DMS79 (cell line): ENCODE data around the gene GBP1.
"Not testable (repeated sequence)": the region's sequence is repeated elsewhere in the genome, so short reads cannot be mapped to it uniquely, and the experiment has no call there.

Source experiments
- DNase-seq: peaks from one replicate; lab custom pipeline; 2025; lab: John Stamatoyannopoulos, UW

The GBP1 gene

GRCh38 chr1:89051955-89052312, 13.1 kb downstream of the GBP1 start:
- DNase-seq, result no peak

GRCh38 chr1:89051300-89051954, 13.6 kb downstream of the GBP1 start:
- DNase-seq, result no peak

DNA sequence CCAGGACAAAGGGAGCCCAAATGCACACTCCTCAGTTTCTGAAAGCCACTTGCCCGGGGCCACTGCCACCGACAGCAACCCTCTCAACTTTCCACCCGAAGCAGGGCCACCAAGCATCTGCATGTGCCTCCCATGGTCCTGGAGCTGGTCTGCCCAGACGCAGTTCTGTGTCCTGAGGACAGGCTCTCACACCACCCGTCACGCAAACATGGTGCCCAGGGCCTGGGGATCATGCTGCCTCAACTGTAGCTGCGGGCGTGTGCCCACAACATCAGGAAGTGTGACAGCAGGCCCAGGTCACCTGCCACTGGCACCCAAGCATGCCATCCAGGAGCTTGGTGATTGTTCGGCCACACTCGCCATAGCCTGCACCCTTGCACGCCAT, 14.4 kb downstream of the GBP1 start:
- DNase-seq, result no peak

- DNase-seq, result peak; percentile 47
Observed at GRCh38 chr1:89049901-89050648, 14.9 kb downstream of the GBP1 start.

- DNase-seq, result not testable (repeated sequence)
Observed at GRCh38 chr1:89049187-89049586, 15.8 kb downstream of the GBP1 start.

- DNase-seq, result no peak
Observed at GRCh38 chr1:89047734-89048133, 17.3 kb downstream of the GBP1 start.

DNA sequence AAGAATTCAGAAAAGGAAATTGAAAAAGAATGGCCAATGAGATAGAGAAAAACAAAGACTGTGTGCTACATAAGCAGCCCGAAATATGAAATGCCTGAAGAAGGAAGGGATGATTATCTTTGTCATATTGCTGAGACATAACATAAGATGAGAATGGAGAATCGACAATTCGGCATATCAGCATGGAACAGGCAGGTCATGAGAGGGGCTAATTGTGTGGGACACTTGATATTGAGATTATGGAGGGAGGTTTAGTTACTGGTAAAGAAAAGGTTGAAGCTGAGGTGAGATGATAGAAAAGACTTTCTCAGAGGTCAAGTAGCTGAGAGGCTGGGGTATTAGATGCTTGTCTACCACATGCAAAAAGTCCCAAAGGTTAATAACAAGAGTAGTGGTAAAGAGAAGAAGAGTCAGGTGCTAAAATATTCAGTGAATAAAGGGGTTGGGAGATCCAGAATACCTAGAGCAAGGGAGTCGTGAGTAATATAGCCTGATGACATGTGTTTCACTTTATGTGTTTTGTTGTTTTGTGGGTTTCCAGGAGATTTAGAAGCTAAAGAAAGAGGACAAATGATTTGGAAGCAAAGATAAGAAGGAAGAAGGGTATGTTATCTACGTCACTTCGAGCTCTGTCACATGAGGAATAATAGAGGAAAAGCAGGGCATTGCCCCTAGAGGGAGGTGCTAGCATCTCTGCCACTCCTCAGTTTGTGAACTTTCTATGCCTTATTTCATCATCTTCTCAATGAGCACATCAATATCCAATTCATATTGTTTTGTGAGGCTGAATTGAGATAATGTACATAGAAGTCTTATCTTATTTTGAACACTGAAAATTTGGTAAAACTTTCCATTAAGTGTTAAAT, 18.5 kb downstream of the GBP1 start:
- not testable (repeated sequence) for DNase-seq

DNA sequence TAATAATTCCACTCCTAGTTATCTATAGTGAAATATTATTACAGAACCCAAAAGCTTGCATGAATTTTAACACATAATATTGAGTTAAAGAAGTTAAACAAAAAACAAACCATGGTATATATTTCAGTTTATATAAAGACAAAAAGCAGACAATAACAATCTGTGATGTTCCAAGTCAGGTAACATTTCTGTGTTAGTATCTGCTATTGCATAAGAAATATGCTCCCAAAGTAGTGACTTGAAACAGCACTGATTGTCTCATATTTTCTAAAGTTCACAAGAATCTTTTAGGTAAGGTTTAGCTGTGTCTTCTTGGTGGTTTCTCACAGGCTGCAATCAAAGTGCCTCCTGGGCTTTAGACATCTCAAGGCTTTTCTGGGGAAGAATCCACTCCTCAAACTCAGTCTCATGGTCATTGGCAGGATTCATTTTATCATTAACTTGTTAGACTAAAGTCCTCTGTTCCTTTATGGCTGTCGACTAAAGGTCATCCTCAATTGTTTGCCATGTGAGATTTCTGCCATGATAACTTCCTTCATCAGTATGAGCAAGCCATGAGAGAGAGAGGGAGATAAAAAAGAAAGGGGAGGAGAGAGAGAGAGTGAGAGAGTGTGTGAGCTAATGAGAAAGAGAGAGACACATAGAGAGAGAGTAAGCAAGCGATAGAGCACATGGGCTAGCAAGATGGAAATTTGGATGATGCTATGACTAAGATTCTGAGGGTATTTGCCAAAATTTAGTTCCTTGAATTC, 19.9 kb downstream of the GBP1 start:
- DNase-seq, result no peak

- DNase-seq, result no peak
Observed at GRCh38 chr1:89043940-89044339, 21.1 kb downstream of the GBP1 start.

- no peak for DNase-seq
Observed at GRCh38 chr1:89042491-89042890, 22.5 kb downstream of the GBP1 start.

DNA sequence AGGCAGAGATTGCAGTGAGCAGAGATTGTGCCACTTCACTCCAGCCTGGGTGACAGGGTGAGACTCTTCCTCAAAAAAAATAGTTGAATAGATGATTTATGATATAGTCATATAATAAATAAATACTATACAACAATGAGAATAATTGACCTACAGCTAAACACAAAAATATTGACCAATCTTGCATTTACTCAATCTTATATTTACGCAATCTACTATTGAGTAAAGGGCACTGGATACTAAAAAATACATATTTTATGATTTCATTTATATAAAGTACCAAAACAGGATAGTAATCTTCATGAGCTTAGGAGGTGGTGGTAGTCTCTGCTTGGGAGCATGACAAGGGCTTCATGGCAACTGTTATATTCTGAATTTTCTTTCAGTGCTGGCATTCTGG, 23.3 kb downstream of the GBP1 start:
- DNase-seq, result no peak

DNA sequence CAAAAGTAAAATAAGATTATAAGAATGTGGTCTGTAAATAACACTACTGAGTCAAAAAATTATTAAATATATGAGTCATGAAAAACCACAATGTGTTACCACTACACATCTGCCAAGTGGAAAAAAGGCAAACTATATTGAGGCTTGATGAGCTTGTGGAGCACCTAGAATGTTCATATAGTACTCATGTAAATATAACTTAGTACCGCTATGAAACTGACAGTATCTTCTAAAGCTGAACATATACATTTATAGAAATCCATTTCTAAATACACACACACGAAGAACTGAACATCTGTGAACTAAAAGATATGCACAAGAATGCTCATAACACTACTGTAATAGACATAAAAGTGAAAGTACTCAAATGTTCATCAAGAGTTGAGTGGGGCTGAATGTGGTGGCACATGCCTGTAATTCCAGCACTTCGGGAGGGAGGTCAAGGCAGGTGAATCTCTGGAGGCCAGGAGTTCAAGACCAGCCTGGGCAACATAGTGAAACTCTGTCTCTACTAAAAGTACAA, 23.8 kb downstream of the GBP1 start:
- DNase-seq, result no peak

GRCh38 chr1:89040315-89040626, 24.7 kb downstream of the GBP1 start:
- DNase-seq, result no peak

- no peak for DNase-seq
Observed at GRCh38 chr1:89037186-89037585, 27.8 kb downstream of the GBP1 start.

GRCh38 chr1:89035080-89035479, 29.9 kb downstream of the GBP1 start:
- DNase-seq, result no peak

GRCh38 chr1:89034004-89034403, 31.0 kb downstream of the GBP1 start:
- not testable (repeated sequence) for DNase-seq

- not testable (repeated sequence) for DNase-seq
Observed at GRCh38 chr1:89029051-89029450, 36.0 kb downstream of the GBP1 start.

- no peak for DNase-seq
Observed at GRCh38 chr1:89025928-89026327, 39.1 kb downstream of the GBP1 start.

DNA sequence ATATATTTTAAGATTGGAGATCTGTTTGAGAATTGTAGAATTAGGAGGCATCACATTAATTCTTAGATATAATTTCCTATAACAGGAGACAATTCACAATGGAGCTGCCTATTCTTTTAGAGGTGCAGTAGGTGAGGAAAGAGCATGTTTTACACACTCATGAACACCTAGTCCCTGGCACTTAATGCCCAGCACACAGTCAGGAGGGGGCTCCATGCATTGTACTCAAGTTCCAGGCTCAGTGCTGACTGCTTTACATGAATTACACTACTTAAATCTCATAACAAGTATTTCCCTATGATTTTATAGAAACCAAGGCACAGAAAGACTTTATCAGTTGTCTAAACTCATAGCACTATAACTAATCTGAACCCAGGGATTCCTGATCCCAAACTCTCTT, 42.0 kb downstream of the GBP1 start:
- DNase-seq, result no peak

DNA sequence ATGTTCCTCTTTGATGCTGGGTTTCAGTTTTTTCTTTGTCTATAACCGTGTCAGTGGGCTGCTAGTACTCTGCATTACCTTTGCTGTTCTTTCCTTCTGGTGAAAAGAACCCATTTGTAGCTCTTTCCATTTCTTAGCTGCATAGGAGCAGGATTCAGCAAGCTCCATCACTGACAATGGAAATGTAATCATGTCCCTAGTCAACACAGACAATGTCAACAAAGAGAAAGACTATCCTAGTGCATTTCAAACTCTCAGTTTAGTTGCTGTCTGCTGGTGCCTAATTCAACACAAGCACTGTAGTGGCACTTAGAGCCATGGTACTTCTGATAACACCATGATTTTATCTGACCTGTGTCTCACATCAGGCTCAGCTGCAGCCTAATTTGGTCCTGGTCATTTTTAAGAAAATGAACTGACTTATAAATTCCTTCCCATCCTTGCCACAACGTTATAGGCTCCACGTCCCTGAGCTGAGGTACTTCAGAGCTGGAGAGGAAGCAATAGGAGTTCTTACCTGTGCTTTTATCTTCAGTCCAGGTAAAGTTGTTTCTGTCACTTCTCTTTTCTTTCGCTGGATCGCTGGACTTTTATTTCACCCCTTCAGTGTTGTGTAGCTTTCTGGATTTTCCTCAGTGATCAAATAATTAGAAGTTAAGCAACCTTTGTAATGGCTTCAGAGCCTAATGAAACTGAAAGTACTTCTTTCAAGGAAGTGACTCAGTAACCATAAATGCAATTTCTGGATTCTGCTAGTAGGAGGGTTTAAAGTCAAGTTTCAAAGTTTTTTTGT, 42.6 kb downstream of the GBP1 start, which contains the start of gene GBP3:
Gene GBP3, minus strand, starts transcription at position 700 of the 793 bp plus-strand sequence. CDS start 2,145 bp downstream, outside the sequence.
- DNase-seq, result peak; percentile 4

DNA sequence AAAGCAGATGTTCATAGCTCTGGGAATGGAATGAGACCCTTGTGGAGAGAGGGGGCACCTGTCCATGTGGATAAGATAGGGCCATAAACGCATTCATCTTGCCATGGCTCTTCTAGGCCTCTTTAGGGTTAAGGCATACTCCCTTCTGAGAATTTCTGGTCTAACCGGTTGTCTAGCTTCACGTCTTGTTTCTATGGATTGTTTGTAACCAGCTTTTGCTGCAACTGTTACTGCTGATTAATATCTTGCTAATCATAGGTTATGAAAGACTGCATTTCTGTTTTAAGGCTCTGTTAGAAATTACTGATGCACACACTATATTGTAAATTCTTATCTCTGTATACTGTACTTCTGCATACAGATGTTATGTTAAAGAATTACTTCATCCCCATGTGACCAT, 46.7 kb downstream of the GBP1 start:
- DNase-seq, result not testable (repeated sequence)
